IgD-negative memory B cell (primary cell): ENCODE data around the gene GNAS. TPM values are rescaled to one million over a fixed set of nuclear protein-coding genes. Genes with fewer than 3 reads are reported as not detected.
A peak's percentile ranks its signal among the peaks of the same experiment; 100 is the strongest.

Experiments
- H3K27ac Mint-ChIP-seq, 3 donors: one replicate each; pipeline ENCODE4 v1.8.0; 2020 to 2022; ENCODE audit warnings: mild to moderate bottlenecking in 3 of 3, mixed read lengths in 3 of 3, moderate library complexity in 1 of 3
- H3K27me3 Mint-ChIP-seq: one replicate; pipeline ENCODE4 v1.8.0; 2021; ENCODE audit warnings: mixed read lengths
- H3K36me3 Mint-ChIP-seq: one replicate; pipeline ENCODE4 v1.8.0; 2020; ENCODE audit warnings: mild to moderate bottlenecking, mixed read lengths
- H3K4me1 Mint-ChIP-seq, 3 donors: one replicate each; pipeline ENCODE4 v1.8.0; 2020 to 2022; ENCODE audit warnings: mixed read lengths in 3 of 3, mild to moderate bottlenecking in 1 of 3
- H3K4me3 Mint-ChIP-seq, 4 donors: one replicate each; pipeline ENCODE4 v1.8.0; 2020 to 2022; ENCODE audit warnings: mild to moderate bottlenecking in 4 of 4, mixed read lengths in 4 of 4, moderate library complexity in 3 of 4
- H3K9me3 Mint-ChIP-seq, 3 donors: one replicate each; pipeline ENCODE4 v1.8.0; 2020 to 2021; ENCODE audit warnings: mixed read lengths in 3 of 3, mild to moderate bottlenecking in 1 of 3
- polyA plus RNA-seq: library from polyadenylated mRNA; unstranded; fragments of 300-500 nt; fragmentation: Illumina TruSeq; gene quantifications from one replicate; pipeline ENCODE4 v1.2.3, GENCODE V29; 2021

GNAS gene
- polyA plus RNA-seq, 1 donor from 2014 or later: 203 TPM

DNA sequence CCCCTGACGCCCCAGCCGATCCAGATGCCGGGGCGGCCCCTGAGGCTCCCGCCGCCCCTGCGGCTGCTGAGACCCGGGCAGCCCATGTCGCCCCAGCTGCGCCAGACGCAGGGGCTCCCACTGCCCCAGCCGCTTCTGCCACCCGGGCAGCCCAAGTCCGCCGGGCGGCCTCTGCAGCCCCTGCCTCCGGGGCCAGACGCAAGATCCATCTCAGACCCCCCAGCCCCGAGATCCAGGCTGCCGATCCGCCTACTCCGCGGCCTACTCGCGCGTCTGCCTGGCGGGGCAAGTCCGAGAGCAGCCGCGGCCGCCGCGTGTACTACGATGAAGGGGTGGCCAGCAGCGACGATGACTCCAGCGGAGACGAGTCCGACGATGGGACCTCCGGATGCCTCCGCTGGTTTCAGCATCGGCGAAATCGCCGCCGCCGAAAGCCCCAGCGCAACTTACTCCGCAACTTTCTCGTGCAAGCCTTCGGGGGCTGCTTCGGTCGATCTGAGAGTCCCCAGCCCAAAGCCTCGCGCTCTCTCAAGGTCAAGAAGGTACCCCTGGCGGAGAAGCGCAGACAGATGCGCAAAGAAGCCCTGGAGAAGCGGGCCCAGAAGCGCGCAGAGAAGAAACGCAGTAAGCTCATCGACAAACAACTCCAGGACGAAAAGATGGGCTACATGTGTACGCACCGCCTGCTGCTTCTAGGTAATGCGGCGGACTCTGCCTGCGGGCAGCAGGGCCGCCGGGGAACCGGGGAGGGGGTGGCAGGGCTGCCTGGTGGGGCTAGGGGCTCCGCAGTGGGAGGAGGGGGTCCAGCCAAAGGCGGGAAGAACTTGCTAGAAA, 2.3 kb downstream of the GNAS start:
- Mint-ChIP-seq H3K27me3 (peaks cover 42% of the 10 kb centered on the region), H3K36me3 (no peaks in the 10 kb centered on the region), H3K27ac (no peak overlapping the region), H3K9me3 (no peaks in the 10 kb centered on the region), H3K4me3 (peak overlapping the region in 2 of 4 donors; percentile 50 to 52), H3K4me1 (peaks cover 4 to 15% (median 7%) of the 10 kb centered on the region in 3 donors)

DNA sequence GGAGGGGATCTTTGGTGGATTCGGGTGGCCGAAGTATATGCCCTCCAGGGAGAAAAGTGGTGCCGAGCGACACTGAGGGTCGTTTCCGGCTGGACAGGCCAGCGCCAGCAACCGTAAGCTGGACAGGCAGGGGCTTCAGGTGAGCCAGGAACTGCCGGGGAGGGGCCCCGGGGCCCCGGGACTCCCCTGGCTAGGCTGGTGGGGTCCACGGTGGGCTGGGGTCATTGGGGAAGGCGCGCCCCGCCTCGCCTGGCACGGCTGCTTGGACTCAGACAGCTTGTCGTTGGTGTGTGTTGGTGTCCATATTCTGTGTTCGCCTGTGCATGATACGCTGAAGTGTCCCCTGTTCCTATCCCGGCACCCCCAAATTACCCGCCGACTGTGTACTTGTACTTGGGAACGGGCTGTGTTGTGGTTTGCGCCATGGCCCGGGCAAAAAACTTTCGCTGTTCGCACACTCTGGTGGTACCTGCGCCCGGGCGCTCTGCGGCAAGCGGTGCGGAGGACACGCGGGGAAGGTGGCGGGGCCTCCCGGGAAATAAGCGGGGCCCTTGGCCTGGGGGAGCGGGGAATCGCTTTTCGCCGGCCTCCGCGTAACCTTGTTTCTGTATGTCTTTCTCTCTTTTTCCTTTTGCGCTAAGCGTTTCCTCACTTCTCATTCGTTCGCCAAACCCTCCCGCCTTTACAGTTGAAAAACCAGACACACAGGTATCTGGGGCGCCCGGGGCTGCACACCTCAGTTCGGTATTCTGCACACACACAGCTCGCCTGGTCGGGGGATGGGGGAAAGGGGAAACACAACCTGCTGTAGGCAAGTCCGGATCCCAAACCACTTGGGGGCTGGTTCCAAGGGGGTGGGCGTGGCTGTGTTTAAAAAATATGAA, 3.2 kb downstream of the GNAS start:
- no peaks in the 10 kb centered on the region for H3K36me3 Mint-ChIP-seq
- H3K4me3 Mint-ChIP-seq: peak overlapping the region in 3 of 4 donors; percentile 44 to 55 (median 52)
- H3K27ac Mint-ChIP-seq: no peak overlapping the region
- no peaks in the 10 kb centered on the region for H3K9me3 Mint-ChIP-seq
- peaks cover 4 to 11% (median 7%) of the 10 kb centered on the region in 3 donors for H3K4me1 Mint-ChIP-seq
- H3K27me3 Mint-ChIP-seq: peaks cover 41% of the 10 kb centered on the region

DNA sequence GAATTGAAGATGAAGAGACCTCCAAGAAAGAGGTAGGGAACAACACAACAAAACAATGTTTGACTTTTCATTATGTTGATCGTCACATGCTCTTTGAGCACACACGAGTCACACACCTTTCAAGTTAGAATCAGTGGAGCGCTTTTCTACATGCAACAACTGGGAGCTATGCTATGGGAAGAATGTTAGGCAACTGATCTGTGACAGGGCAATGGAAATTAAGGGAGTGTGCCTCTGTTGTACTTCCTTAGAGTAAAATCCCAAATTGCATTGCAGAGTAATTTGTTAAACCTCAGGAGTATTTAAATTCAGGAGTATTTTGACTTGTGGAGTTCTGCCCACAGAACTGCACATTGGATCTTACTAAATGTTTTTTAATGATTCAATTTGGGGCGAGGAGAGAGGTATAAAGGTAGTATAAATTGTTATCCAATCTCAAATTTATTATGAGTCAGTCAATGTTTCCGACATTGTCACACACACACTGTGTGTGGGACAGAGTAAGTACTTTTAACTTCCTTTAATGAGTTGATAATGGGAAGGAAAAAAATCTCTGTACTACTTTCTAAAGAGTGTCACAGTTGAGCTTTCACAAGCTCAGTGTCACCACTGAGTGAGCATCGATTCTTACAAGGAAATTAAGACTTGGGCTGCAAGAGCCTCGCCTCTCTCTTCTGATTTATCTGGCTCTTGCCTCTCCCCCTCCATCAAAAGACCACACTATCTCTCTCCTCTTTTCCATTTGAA, 10.7 kb downstream of the GNAS start:
- no peaks in the 10 kb centered on the region for H3K9me3 Mint-ChIP-seq
- H3K27ac Mint-ChIP-seq: no peak overlapping the region
- H3K4me3 Mint-ChIP-seq: no peak overlapping the region
- H3K4me1 Mint-ChIP-seq: peaks cover 0 to 4% (median 0%) of the 10 kb centered on the region in 3 donors
- no peaks in the 10 kb centered on the region for H3K36me3 Mint-ChIP-seq
- peaks cover 13% of the 10 kb centered on the region for H3K27me3 Mint-ChIP-seq

DNA sequence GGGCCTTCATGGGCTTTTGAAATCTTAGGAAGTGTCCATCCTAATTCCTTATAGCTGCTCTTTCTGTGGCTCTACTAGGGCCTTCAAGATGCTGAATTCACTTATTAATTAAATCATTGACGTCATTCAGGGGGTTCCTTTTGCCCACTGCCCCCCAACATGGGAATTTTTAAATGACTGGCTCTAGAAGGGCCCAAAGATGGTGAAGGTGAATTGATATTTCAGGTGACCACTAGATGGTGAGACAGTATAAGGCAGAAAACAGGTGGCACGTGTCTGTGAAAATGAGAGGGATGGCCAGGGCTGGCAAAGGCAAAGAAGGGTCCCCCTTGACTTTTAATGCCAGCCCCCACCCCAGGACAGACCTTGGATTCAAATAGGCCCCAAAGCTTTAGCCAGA, 11.8 kb downstream of the GNAS start:
- Mint-ChIP-seq H3K9me3 (no peaks in the 10 kb centered on the region), H3K36me3 (no peaks in the 10 kb centered on the region), H3K27ac (no peak overlapping the region), H3K4me1 (peaks cover 0 to 4% (median 0%) of the 10 kb centered on the region in 3 donors), H3K4me3 (no peak overlapping the region), H3K27me3 (peaks cover 11% of the 10 kb centered on the region)

DNA sequence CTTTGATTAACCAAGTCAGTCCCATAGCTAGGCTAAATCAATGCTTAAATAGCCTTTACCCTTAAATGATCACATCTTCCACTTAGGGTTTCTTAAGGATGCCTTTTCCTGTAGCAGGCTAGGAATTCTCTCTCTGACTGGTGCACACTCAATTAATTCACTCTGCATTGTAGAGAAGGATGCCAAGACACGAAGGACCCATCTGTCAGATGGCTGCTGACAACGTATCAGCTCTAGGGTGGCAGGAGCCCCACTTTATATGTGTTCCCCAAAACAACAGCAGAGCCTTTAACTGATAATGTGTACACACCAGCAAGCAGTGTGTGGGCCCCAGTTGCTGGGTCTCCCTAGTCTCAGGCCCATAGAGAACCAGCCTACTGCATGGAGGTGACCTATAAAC, 13.3 kb downstream of the GNAS start:
- no peak overlapping the region for H3K4me3 Mint-ChIP-seq
- H3K36me3 Mint-ChIP-seq: no peaks in the 10 kb centered on the region
- peaks cover 3 to 13% (median 4%) of the 10 kb centered on the region in 3 donors for H3K4me1 Mint-ChIP-seq
- H3K9me3 Mint-ChIP-seq: no peaks in the 10 kb centered on the region
- H3K27ac Mint-ChIP-seq: no peak overlapping the region
- H3K27me3 Mint-ChIP-seq: peaks cover 7% of the 10 kb centered on the region

DNA sequence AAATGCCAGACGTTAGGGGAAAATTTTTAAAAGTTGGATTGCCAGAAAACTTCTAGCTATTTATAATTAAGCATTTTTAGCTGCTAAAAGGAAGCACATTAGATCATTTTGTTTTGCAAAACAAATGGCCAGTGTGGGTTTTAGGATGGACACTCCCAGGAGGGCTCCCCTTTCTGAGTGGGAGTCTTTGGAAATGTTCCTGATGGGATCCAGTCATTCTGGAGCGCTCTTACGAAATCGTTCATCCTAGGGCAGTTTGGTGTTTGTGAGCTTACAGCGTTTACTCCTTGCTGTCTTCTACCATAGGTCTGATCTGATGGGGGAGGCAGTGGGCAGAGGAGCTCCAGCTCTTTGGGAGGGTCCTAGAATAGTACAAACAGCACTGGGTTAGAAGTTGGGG, 14.7 kb downstream of the GNAS start:
- H3K27ac Mint-ChIP-seq: no peak overlapping the region
- H3K36me3 Mint-ChIP-seq: no peaks in the 10 kb centered on the region
- no peak overlapping the region for H3K4me3 Mint-ChIP-seq
- no peaks in the 10 kb centered on the region for H3K9me3 Mint-ChIP-seq
- peaks cover 3 to 15% (median 4%) of the 10 kb centered on the region in 3 donors for H3K4me1 Mint-ChIP-seq
- peaks cover 1% of the 10 kb centered on the region for H3K27me3 Mint-ChIP-seq

DNA sequence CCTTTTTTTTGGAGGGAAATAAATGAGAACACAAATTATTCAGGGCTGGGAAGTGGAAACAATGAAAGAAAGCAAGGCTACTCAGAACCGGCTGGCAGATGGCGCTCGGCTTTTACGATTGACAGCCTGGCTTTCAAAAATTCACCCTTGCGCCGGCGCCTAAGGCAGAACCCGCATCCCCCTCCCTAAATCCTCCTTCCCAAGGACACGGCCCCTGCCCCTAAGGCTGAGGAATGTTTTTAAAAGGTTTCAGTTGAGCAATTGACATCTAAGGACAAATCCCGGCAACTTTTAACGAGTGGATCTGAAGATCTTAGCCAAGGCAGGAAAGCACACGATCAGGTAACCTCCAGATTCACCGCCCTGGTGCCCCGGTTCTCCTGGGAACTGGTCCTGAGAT, 16.3 kb downstream of the GNAS start:
- Mint-ChIP-seq H3K4me1 (peaks cover 5 to 15% (median 7%) of the 10 kb centered on the region in 3 donors), H3K27ac (no peak overlapping the region), H3K27me3 (peaks cover 1% of the 10 kb centered on the region), H3K9me3 (no peaks in the 10 kb centered on the region), H3K36me3 (no peaks in the 10 kb centered on the region), H3K4me3 (no peak overlapping the region)

DNA sequence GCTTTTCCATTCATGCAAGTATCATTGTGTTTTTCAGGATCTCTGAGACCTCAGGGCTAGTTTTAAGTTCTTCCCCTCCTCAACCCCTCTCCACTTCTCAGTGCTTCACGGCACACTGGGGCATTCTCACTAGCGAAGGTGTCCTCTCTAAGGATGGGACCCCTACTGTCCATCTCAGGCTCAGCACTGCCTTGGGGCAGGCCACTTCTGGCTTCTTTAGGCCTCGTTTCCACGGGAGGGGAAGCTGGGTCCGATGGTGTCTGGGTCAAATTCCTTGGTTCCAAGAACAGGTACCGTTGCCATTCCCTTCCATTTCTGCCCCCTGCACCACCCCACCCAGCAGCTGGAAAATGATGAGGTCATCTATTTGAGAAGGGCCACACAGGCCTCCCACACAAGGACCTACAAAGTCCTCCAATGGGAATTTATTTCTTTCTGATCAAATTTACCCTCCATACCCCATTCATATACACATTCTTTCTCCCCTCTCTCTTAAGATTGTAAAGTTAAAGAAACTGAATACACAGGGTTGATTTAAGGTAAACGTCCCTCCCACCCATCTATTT, 17.2 kb downstream of the GNAS start:
- Mint-ChIP-seq H3K27ac (peak overlapping the region in 2 of 3 donors; percentile 29 to 50), H3K4me1 (peaks cover 5 to 15% (median 7%) of the 10 kb centered on the region in 3 donors), H3K27me3 (peaks cover 1% of the 10 kb centered on the region), H3K36me3 (no peaks in the 10 kb centered on the region), H3K4me3 (no peak overlapping the region), H3K9me3 (no peaks in the 10 kb centered on the region)

DNA sequence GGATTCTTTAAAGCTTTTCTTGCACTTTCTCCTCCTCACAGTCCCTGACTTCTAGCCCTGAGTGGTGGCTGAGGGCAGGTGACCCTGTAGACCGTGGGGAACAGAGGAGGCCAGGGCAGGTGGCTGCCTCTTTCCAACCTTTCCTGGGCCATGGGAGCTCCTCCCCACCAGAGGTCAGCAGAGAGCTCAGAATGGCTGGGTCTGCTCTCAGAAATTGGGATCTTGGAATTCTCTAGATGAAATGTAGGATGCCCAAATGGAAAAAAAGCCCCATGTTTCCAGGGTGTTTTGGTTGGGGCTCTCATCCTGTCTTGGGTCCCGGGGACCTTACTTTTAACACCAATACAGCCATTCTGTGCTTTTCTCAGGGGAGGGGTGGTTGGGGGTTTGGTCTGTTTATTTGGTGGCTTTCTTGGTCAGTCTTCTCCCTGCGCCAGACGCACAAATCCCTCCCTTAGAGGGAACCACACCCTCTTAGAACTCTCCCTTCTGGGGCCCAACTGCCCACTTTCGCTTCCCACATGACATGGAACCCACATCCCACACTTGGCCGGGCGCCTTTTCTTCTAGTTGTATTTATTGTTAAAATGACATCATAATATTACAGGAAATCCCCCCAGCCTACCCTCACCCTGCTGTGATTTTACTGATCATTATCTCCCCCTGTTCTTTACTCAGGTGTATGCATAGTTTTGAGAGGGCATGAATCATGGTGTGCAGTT, 17.9 kb downstream of the GNAS start:
- peaks cover 5 to 15% (median 7%) of the 10 kb centered on the region in 3 donors for H3K4me1 Mint-ChIP-seq
- no peaks in the 10 kb centered on the region for H3K9me3 Mint-ChIP-seq
- H3K27ac Mint-ChIP-seq: peak overlapping the region in 2 of 3 donors; percentile 29 to 50
- H3K4me3 Mint-ChIP-seq: no peak overlapping the region
- H3K27me3 Mint-ChIP-seq: peaks cover 1% of the 10 kb centered on the region
- no peaks in the 10 kb centered on the region for H3K36me3 Mint-ChIP-seq

DNA sequence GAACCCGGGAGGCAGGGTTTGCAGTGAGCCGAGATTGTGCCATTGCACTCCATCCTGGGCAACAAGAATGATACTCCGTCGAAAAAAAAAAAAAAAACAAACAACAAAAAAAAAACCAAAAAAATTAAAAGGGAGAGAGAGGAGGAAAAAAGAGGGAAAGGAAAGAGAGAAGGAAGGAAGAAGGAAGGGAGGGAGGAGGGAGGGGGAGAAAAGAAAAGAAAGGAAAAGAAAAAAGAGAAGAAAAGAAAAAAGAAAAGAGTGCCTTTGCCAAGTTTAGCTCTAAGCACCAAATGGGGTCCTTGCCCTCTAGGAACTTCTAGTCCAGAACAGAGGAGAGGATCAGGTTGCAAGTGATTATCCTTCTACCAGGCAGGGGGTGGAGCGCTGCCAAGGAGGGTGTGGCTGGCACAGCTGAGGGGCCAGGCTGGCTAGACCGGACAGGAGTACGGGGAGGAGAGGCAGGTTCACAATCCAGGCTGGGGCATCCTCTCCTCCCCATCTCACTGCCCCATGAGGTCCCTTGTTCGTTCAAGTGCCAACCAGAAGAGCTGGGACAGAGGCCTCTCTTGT, 19.1 kb downstream of the GNAS start:
- Mint-ChIP-seq H3K4me3 (no peak overlapping the region), H3K27me3 (peaks cover 1% of the 10 kb centered on the region), H3K27ac (no peak overlapping the region), H3K36me3 (no peaks in the 10 kb centered on the region), H3K4me1 (peaks cover 5 to 15% (median 7%) of the 10 kb centered on the region in 3 donors), H3K9me3 (no peaks in the 10 kb centered on the region)

DNA sequence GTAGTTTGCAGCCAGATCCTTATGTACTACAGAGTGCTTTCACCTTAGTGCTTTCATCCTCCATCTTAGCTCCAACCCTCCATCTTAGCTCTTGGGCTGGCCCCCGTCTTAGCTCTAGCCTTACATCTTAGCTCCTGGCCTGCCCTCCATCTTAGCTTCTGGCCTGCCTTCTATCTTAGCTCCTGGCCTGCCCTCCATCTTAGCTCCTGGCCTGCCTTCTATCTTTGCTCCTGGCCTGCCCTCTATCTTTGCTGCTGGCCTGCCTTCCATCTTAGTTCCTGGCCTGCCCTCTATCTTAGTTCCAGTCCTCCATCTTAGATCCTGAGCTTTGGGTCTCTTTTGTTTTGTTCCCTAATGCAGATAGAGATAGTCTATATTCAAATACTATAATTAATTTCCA, 22.0 kb downstream of the GNAS start:
- no peak overlapping the region for H3K4me3 Mint-ChIP-seq
- no peaks in the 10 kb centered on the region for H3K9me3 Mint-ChIP-seq
- peaks cover 2% of the 10 kb centered on the region for H3K36me3 Mint-ChIP-seq
- H3K27me3 Mint-ChIP-seq: no peaks in the 10 kb centered on the region
- no peak overlapping the region for H3K27ac Mint-ChIP-seq
- H3K4me1 Mint-ChIP-seq: peaks cover 5 to 10% (median 7%) of the 10 kb centered on the region in 3 donors

DNA sequence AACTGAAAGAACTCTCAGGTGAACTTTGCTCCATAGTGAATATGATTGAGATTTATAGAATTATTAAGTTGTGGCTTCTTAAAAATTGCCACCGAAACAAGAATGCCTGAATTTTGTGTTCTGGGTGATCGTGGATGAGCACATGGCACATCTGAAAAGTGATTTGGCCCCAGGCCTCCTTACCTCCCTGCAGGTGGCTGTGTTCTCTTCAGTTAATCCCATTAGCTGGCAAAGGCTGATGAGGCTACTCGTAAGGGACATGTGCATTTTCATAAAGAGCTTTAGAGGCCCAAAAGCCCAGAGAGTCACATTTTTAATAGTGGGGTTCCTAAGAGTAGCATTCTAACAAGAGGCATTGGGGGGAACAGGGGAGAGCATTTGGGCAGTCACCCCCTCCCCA, 22.6 kb downstream of the GNAS start:
- Mint-ChIP-seq H3K36me3 (peaks cover 2% of the 10 kb centered on the region), H3K4me1 (peaks cover 5 to 9% (median 7%) of the 10 kb centered on the region in 3 donors), H3K4me3 (no peak overlapping the region), H3K27me3 (no peaks in the 10 kb centered on the region), H3K9me3 (no peaks in the 10 kb centered on the region), H3K27ac (no peak overlapping the region)

DNA sequence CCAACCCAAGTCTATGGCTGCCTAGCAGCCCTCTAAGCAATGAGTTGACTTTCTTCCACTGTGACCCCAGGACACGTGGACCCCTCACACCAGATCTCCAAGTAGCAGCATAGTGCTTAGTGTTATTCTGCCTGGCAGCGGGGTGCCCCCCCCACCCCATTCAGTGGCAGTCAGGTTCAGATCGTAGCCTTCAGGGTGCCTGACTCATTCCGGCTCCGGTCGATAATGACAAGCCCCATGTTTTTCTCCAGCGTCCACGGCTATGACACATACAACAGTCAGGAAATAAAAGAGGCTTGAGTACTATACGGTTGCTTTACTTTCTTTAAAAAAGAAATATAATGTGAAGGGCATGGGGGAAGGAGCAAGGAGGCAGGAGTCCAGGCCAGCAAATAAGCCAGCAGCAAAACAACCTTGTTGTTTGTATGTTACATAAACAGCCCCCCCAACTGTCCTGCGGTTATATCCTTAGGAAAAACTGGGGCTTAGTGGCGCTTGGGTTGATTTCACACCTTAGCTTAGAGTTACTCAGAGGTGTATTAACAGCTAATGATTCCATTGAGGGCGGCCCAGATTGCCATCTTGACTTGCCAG, 23.1 kb downstream of the GNAS start:
- H3K27ac Mint-ChIP-seq: no peak overlapping the region

More for the DNA sequence above, 23.1 kb downstream of the GNAS start:
- no peaks in the 10 kb centered on the region for H3K27me3 Mint-ChIP-seq
- H3K4me1 Mint-ChIP-seq: peaks cover 3 to 5% (median 4%) of the 10 kb centered on the region in 3 donors
- no peaks in the 10 kb centered on the region for H3K9me3 Mint-ChIP-seq
- no peak overlapping the region for H3K4me3 Mint-ChIP-seq
- peaks cover 2% of the 10 kb centered on the region for H3K36me3 Mint-ChIP-seq
